Endometrial microvascular endothelial cells (primary cell): Measurements from ENCODE around the gene KCND3. TPM values are rescaled to one million over a fixed set of nuclear protein-coding genes. Genes with fewer than 3 reads are reported as not detected.

Experiments
- in situ Hi-C: cut with HindIII; loops from 2 replicates; pipeline ENCODE4 v1.10.0; 2017; ENCODE audit warnings: low sequenced_read_pairs, low pct_unique_long_range_greater_than_20kb; ENCODE audit errors: inconsistent ontology term
- total RNA-seq: library from RNA; depleted of rRNA; stranded (reverse); fragments of >200 nt; gene quantifications from one replicate; pipeline ENCODE4 v1.2.3, GENCODE V29; 2015; ENCODE audit errors: inconsistent ontology term

KCND3 gene
- total RNA-seq, 1 donor from 2014 or later: not detected

- in situ Hi-C loops: no loop called here
These were observed 25.3 kb downstream of the KCND3 start for GRCh38 chr1:111963985-111964738.

DNA sequence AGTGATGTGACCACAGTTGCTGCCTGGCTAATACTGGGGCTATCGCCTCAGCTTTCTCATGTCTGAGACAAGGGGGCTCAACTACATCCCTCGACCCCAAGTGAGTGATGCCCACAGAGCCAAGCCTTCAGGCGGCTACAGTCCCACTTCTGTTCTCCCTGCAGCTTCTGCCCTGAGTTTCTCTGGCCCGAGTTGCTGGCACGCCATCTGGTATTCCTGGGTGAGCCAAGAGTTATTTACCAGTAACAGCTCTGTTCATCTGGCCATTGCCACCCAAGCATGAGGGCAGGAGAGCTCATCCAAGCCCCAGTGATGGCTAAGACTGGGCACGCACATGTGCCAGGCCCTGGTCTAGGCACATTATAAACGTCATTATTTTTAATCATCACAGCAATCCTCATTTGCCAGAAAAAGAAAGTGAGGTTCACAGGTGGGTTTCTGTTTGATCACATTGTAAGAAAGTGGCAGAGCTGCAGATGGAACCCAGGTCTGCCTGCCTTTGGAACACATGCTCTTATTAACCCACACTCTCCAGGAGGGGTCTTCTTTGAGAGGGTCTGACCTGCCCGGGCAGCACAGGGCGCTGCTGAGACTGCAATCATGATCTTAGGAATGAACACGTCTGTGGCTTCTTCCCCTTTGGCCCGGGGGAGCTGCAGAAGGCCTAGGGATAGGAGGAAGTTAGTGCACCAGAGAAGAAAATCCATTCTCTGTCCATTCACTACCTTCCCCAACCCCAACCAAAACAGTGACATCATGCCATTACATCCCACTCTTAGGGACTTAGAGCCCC is 27.5 kb downstream of the KCND3 start:
- in situ Hi-C loops: no loop called here

GRCh38 chr1:111961016-111961415 is 28.5 kb downstream of the KCND3 start:
- in situ Hi-C loops: no loop called here

- in situ Hi-C loops: no loop called here
These were observed 30.0 kb downstream of the KCND3 start for GRCh38 chr1:111959436-111959835.

DNA sequence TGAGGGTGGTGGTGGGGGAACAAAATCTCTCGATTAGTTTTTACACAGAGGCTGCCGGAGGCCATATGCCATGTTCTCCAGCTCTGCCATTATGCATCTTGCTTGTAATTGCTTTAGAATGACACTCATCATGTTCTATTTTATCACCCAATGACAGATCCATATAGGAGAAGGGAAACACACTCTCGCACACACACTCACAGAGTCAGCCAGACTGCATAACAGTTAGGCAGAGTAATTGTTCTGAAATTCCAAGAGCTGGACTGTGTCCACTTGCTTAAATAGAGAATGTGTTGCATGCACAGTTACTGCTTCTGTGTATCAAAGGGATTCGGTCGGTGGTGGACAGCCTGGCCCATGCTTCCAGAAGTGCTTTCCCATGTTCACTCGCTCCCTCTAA is 30.6 kb downstream of the KCND3 start:
- in situ Hi-C loops: no loop called here

- in situ Hi-C loops: no loop called here
These were observed 31.4 kb downstream of the KCND3 start for GRCh38 chr1:111958075-111958474.

GRCh38 chr1:111956155-111956771 is 33.2 kb downstream of the KCND3 start:
- in situ Hi-C loops: no loop called here

- in situ Hi-C loops: no loop called here
These were observed 33.7 kb downstream of the KCND3 start for GRCh38 chr1:111955755-111956154.

GRCh38 chr1:111953797-111954196 is 35.7 kb downstream of the KCND3 start:
- in situ Hi-C loops: no loop called here

DNA sequence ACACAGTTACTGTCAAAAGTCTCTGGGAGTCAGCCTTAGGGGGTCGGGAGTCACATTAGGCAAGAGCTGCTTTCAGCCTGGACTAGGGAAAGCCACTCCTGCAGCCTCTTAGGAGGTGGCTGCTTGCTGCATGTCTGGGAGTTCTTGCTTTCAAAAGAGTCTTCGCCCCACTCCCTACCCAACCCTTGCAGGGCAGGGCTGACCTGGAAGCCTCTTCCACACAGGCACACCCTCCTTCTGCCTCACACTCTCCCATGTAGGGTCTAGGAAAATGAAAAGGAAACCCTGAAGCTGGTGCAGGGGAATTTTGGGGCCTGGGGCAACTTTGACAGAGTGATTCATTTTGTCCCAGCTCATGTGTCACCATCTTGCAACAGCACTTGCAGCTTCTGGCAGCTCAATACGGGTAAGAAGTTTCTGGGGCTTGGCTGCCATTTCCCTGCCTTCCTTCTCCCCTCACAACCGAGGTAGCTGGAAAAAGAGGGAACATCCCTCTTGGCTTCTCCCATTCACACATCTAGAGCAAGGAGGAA is 37.3 kb downstream of the KCND3 start:
- in situ Hi-C loops: no loop called here

DNA sequence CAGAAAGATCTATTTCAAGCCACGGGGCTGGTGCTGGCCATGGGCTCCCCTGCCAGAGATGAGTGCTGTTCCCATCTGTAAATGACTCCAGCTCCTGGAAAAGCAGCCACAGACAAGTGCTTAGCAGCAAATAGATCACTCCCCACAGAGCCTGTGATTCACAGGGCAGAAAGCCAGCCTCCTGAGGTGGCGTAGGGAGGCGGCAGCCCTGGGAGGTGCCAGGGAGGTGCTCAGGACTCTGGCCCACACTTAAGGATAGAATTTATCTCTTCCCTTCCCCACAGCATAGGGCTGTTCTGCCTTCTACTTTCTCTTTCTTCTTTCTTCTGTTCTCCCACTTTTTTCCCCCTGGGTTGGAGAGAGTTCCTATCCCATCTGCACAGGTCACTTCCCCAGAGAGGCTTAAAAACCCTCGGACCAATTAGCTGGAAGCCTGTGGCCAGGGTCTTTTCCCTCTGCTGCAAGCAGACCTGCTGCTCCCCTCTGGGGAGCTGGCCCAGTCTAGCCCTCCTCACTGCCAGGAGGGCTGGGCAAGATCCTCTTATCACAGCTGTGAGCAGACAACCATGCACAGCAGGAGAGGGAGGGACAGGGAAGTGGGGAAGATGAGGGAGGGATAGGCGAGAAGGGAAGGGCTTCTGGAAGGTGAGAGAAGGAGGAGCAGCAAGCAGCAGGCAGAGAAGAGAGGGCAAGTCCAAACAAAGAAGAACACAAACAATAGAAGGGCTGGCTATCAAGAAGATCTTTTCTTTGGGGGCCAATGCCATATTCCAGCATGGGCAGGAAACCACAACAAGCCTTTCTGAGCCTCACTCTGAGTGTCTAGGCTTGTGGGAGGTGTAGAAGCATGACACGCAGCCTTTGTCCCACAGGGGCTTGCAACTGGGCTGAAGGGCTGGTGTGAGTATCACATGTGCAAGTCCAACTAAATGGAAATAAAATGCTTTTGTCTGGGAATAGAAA is 41.0 kb downstream of the KCND3 start:
- in situ Hi-C loops: no loop called here

- in situ Hi-C loops: no loop called here
These were observed 45.4 kb downstream of the KCND3 start for GRCh38 chr1:111943846-111944749.

- in situ Hi-C loops: no loop called here
These were observed 46.4 kb downstream of the KCND3 start for GRCh38 chr1:111943066-111943465.

- in situ Hi-C loops: no loop called here
These were observed 50.9 kb downstream of the KCND3 start for GRCh38 chr1:111938536-111938935.

GRCh38 chr1:111938123-111938522 is 51.3 kb downstream of the KCND3 start:
- in situ Hi-C loops: no loop called here

- in situ Hi-C loops: no loop called here
These were observed 52.2 kb downstream of the KCND3 start for GRCh38 chr1:111937147-111937725.

DNA sequence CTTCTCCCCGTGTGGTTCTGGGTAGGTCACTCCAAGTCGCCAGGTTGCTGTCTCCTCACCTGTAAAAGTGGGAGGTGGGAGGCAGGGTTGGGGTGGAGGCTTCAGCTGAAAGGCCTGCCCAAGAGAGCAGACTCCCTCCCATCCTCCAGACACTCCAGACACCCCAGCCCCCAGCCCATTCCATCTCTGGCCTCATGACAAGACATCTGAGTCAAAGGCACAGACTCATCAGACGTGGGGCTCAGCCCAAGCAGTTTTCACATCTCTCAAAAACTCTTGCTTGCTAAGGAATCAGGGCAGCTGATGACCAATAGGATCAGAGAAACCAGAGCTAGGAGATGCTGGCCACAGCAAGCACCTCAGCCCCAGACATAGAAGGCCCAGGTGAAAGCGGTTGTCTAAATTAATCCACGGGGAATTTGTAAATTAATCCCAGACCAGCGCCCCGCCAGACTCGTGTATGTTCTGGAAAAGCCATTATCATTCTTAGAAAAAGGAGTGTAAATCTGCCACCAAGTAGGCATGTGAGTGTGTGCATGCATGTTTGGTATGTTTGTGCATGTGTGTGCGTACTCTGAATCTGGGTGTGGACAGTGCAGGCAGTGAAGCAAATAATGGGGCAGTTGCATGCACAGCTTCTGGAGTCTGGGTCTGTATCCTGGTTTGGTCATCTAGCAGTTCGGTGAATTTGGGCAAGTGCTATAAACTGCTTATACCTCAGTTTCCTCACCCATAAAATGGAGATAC is 55.2 kb downstream of the KCND3 start:
- in situ Hi-C loops: no loop called here
